ENCODE results near the gene MRPL10. TPM values are rescaled to one million over a fixed set of nuclear protein-coding genes. Genes with fewer than 3 reads are reported as not detected.

Gene MRPL10
- total and polyA plus RNA-seq, 2 of the 8 experiments (the other 6 are each of a cell fraction or from before 2014, with no cell fraction given), result 85.3 to 214 TPM

GRCh38 chr17:47808830-47809480, 22.4 kb downstream of the MRPL10 start (continued):
- TF ChIP-seq EGR1 (IDR thresholded peaks at IDR 0.05; ENCODE audit: borderline replicate concordance, low read depth, low read length) (no peak), CHD2 (IDR thresholded peaks at IDR 0.05; ENCODE audit: low read length) (no peak), TAF7 (optimal IDR thresholded peaks at IDR 0.05; ENCODE audit: borderline replicate concordance, low read depth, low read length) (no peak)

Measured in H1 (cell line).